H9 (cell line): ENCODE measurements around the gene NTSR2. TPM values are rescaled to one million over a fixed set of nuclear protein-coding genes. Genes with fewer than 3 reads are reported as not detected.

ENCODE experiments used
- DNase-seq: peaks from one replicate; pipeline ENCODE4 v3.0.0-alpha.2; 2017
- H2AFZ ChIP-seq: one replicate; pipeline ENCODE4 v1.6.1; 2013; ENCODE audit warnings: mild to moderate bottlenecking, low read length, control low read depth, moderate library complexity
- H2AK5ac ChIP-seq: 2 replicates; pipeline ENCODE4 v1.6.1; 2013; ENCODE audit warnings: low read length, control low read depth, mixed read lengths; ENCODE audit not compliant: insufficient read length
- H2BK120ac ChIP-seq: one replicate; pipeline ENCODE4 v1.6.1; 2013; ENCODE audit warnings: low read depth, mild to moderate bottlenecking, low read length, control low read depth, inconsistent platforms; ENCODE audit not compliant: poor library complexity, severe bottlenecking
- H2BK12ac ChIP-seq: 2 replicates; pipeline ENCODE4 v1.6.1; 2013; ENCODE audit warnings: low read length, control low read depth, mixed read lengths, low read depth; ENCODE audit not compliant: insufficient read length
- H2BK15ac ChIP-seq: 2 replicates; pipeline ENCODE4 v1.6.1; 2013; ENCODE audit warnings: low read depth, low read length, control low read depth
- H2BK20ac ChIP-seq: one replicate; pipeline ENCODE4 v1.6.1; 2013; ENCODE audit warnings: low read depth, mild to moderate bottlenecking, low read length, control low read depth, inconsistent platforms; ENCODE audit not compliant: poor library complexity, severe bottlenecking
- H2BK5ac ChIP-seq: 2 replicates; pipeline ENCODE4 v1.6.1; 2013; ENCODE audit warnings: low read length, control low read depth, mixed read lengths; ENCODE audit not compliant: insufficient read length
- H3K14ac ChIP-seq: 2 replicates; pipeline ENCODE4 v1.6.1; 2013; ENCODE audit warnings: low read length, control low read depth; ENCODE audit not compliant: insufficient read depth
- H3K18ac ChIP-seq: 2 replicates; pipeline ENCODE4 v1.6.1; 2013; ENCODE audit warnings: low read depth, mild to moderate bottlenecking, mixed read lengths, low read length, control low read depth; ENCODE audit not compliant: insufficient read length
- H3K23ac ChIP-seq: 2 replicates; pipeline ENCODE4 v1.6.1; 2013; ENCODE audit warnings: low read length, control low read depth, mixed read lengths, low read depth; ENCODE audit not compliant: insufficient read length
- H3K23me2 ChIP-seq: 2 replicates; pipeline ENCODE4 v1.6.1; 2013; ENCODE audit warnings: low read depth, mild to moderate bottlenecking, mixed read lengths, low read length, control low read depth; ENCODE audit not compliant: insufficient read length, poor library complexity, severe bottlenecking
- H3K27ac ChIP-seq: 2 replicates; pipeline ENCODE4 v1.5.1; 2013; ENCODE audit warnings: low read length, control low read depth, mixed read lengths, low read depth; ENCODE audit not compliant: insufficient read length
- H3K27me3 ChIP-seq: 2 replicates; pipeline ENCODE4 v1.6.1; 2013; ENCODE audit warnings: low read length, control low read depth, inconsistent platforms; ENCODE audit not compliant: insufficient read depth
- H3K4ac ChIP-seq: 2 replicates; pipeline ENCODE4 v1.6.1; 2013; ENCODE audit warnings: low read depth, mild to moderate bottlenecking, control low read depth, inconsistent platforms, low read length, moderate library complexity
- H3K4me1 ChIP-seq: 2 replicates; pipeline ENCODE4 v1.6.1; 2013; ENCODE audit warnings: low read length, control low read depth, inconsistent platforms; ENCODE audit not compliant: insufficient read depth
- H3K4me2 ChIP-seq: 2 replicates; pipeline ENCODE4 v1.6.1; 2013; ENCODE audit warnings: low read length, control low read depth, mixed read lengths; ENCODE audit not compliant: insufficient read length, insufficient read depth
- H3K56ac ChIP-seq: 2 replicates; pipeline ENCODE4 v1.6.1; 2013; ENCODE audit warnings: low read depth, mild to moderate bottlenecking, mixed read lengths, low read length, control low read depth; ENCODE audit not compliant: insufficient read length
- H3K79me1 ChIP-seq: 2 replicates; pipeline ENCODE4 v1.6.1; 2013; ENCODE audit warnings: low read depth, mild to moderate bottlenecking, moderate library complexity, low read length, control low read depth, inconsistent platforms; ENCODE audit not compliant: insufficient read depth, poor library complexity, severe bottlenecking
- H3K79me2 ChIP-seq: 2 replicates; pipeline ENCODE4 v1.6.1; 2013; ENCODE audit warnings: low read length, control low read depth, inconsistent platforms; ENCODE audit not compliant: insufficient read depth
- H3K9ac ChIP-seq: 2 replicates; pipeline ENCODE4 v1.6.1; 2013; ENCODE audit warnings: low read length, control low read depth, mixed read lengths; ENCODE audit not compliant: insufficient read length; ENCODE audit errors: extremely low read depth
- H3K9me3 ChIP-seq: one replicate; pipeline ENCODE4 v1.6.1; 2013; ENCODE audit warnings: low read depth, low read length, inconsistent platforms; ENCODE audit not compliant: control insufficient read depth
- H3T11ph ChIP-seq: one replicate; pipeline ENCODE4 v1.6.1; 2013; ENCODE audit warnings: mild to moderate bottlenecking, low read length, control low read depth, inconsistent platforms
- H4K20me1 ChIP-seq: one replicate; pipeline ENCODE4 v1.6.1; 2013; ENCODE audit not compliant: control insufficient read depth, insufficient read length, insufficient read depth
- H4K5ac ChIP-seq: 2 replicates; pipeline ENCODE4 v1.6.1; 2013; ENCODE audit warnings: low read depth, mild to moderate bottlenecking, mixed read lengths, low read length, control low read depth; ENCODE audit not compliant: insufficient read length
- H4K8ac ChIP-seq: replicated peaks from 2 replicates; pipeline ENCODE4 v1.6.1; 2013; ENCODE audit warnings: low read length, control low read depth, mixed read lengths, low read depth; ENCODE audit not compliant: insufficient read length
- H4K91ac ChIP-seq: 2 replicates; pipeline ENCODE4 v1.6.1; 2013; ENCODE audit warnings: low read depth, mild to moderate bottlenecking, moderate library complexity, mixed read lengths, low read length, control low read depth; ENCODE audit not compliant: insufficient read length
- H3K27ac Mint-ChIP-seq, 3 experiments: 2 replicates in 2 of 3; 3 replicates in 1 of 3; pipeline ENCODE4 v1.8.0; 2020 to 2021; ENCODE audit warnings: mixed read lengths in 3 of 3, mild to moderate bottlenecking in 1 of 3, moderate library complexity in 1 of 3
- H3K27me3 Mint-ChIP-seq: 2 replicates; pipeline ENCODE4 v1.8.0; 2021; ENCODE audit warnings: low read depth, mild to moderate bottlenecking, moderate library complexity, mixed read lengths
- H3K36me3 Mint-ChIP-seq, 3 experiments: 2 replicates in 2 of 3; 3 replicates in 1 of 3; pipeline ENCODE4 v1.8.0; 2020 to 2021; ENCODE audit warnings: low read depth in 3 of 3, mixed read lengths in 3 of 3; ENCODE audit not compliant: insufficient read depth in 1 of 3
- H3K4me1 Mint-ChIP-seq, 2 experiments: 2 replicates each; pipeline ENCODE4 v1.8.0; 2020; ENCODE audit warnings: mixed read lengths in 2 of 2
- H3K4me3 Mint-ChIP-seq, 2 experiments: 2 replicates in 1 of 2; 3 replicates in 1 of 2; pipeline ENCODE4 v1.8.0; 2020 to 2021; ENCODE audit warnings: mild to moderate bottlenecking in 2 of 2, mixed read lengths in 2 of 2, moderate library complexity in 1 of 2
- H3K9me3 Mint-ChIP-seq, 2 experiments: 2 replicates in 1 of 2; 3 replicates in 1 of 2; pipeline ENCODE4 v1.8.0; 2020; ENCODE audit warnings: mild to moderate bottlenecking in 2 of 2, mixed read lengths in 2 of 2, moderate library complexity in 1 of 2
- CTCF ChIP-seq: fragments of 200-600 bp; sonication (generic); conservative IDR thresholded peaks from 3 replicates; pipeline ENCODE4 v1.8.0; 2021; ENCODE audit warnings: antibody characterized with exemption, mild to moderate bottlenecking
- WGBS: extraction: QIAGEN DNeasy Blood & Tissue Kit; methylation state at CpG from one replicate; pipeline ENCODE4 v1.1.7; 2013; ENCODE audit warnings: missing lambda C conversion rate, low lambda C conversion rate, mixed read lengths; ENCODE audit not compliant: insufficient read length; ENCODE audit errors: extremely low coverage; 5-methylcytosine and 5-hydroxymethylcytosine counted together
- total RNA-seq: library from RNA; stranded (reverse); gene quantifications from 2 replicates; pipeline ENCODE4 v1.2.1, GENCODE V29; 2021

The NTSR2 gene
- total RNA-seq, 1 experiment from 2014 or later = not detected

- no peaks in the 10 kb centered on the region for H3K23me2 ChIP-seq
- H3K23ac ChIP-seq = no peak overlapping the region
- no peak overlapping the region for H2BK20ac ChIP-seq
- H4K5ac ChIP-seq = no peak overlapping the region
- no peak overlapping the region for H2AK5ac ChIP-seq
- Mint-ChIP-seq H3K4me3 (no peak overlapping the region), H3K4me1 (no peaks in the 10 kb centered on the region), H3K9me3 (no peaks in the 10 kb centered on the region), H3K27me3 (peaks cover 1% of the 10 kb centered on the region; the same call in 1 of the 2 replicates), H3K27ac (no peak overlapping the region), H3K36me3 (no peaks in the 10 kb centered on the region)
- H3K4me1 ChIP-seq = no peaks in the 10 kb centered on the region
- H2BK12ac ChIP-seq = no peak overlapping the region
- H2AFZ ChIP-seq = no peak overlapping the region
- H3K79me2 ChIP-seq = no peaks in the 10 kb centered on the region
- no peak overlapping the region for H3K27ac ChIP-seq
- H3K9me3 ChIP-seq = no peaks in the 10 kb centered on the region
- no peak overlapping the region for H3K18ac ChIP-seq
- no peaks in the 10 kb centered on the region for H3K79me1 ChIP-seq
- no peak overlapping the region for H3K14ac ChIP-seq
- no peak overlapping the region for H4K8ac ChIP-seq
- TF ChIP-seq CTCF = no peak
- no peak overlapping the region for H2BK15ac ChIP-seq
- no CpG with 5 or more reads among the region's 5 CpGs for WGBS
- H4K91ac ChIP-seq = no peak overlapping the region
- no peak overlapping the region for H2BK5ac ChIP-seq
- H2BK120ac ChIP-seq = no peak overlapping the region
- H3K4ac ChIP-seq = no peak overlapping the region
- H3K56ac ChIP-seq = no peak overlapping the region
- H3K4me2 ChIP-seq = no peak overlapping the region
- H3T11ph ChIP-seq = no peak overlapping the region
- H4K20me1 ChIP-seq = no peaks in the 10 kb centered on the region
- no peaks in the 10 kb centered on the region for H3K27me3 ChIP-seq
- H3K9ac ChIP-seq = no peak overlapping the region
- no peak for DNase-seq
Measured at GRCh38 chr2:11651856-11652548, 18.0 kb downstream of the NTSR2 start.
